ENCODE results near the gene SMAD4. TPM values are rescaled to one million over a fixed set of nuclear protein-coding genes. Genes with fewer than 3 reads are reported as not detected.

SMAD4 gene
- total and polyA plus RNA-seq, 2 of the 13 experiments (the other 11 are each of a cell fraction or from before 2014, with no cell fraction given): 70.2 to 72.0 TPM

GRCh38 chr18:51030537-51031258, 685 bp downstream of the SMAD4 start (continued):
- TF ChIP-seq ZKSCAN5 (CRISPR knock-in tag; IDR thresholded peaks at IDR 0.05): no peak
- no peak for TF ChIP-seq SNAI1 (CRISPR knock-in tag; IDR thresholded peaks at IDR 0.05; ENCODE audit: borderline replicate concordance)
- TF ChIP-seq SSRP1 (CRISPR knock-in tag; IDR thresholded peaks at IDR 0.05): no peak
- TF ChIP-seq, protein P1, sequence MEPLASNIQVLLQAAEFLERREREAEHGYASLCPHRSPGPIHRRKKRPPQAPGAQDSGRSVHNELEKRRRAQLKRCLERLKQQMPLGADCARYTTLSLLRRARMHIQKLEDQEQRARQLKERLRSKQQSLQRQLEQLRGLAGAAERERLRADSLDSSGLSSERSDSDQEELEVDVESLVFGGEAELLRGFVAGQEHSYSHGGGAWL (CRISPR knock-in tag; IDR thresholded peaks at IDR 0.05): no peak
- TF ChIP-seq PRMT3 (CRISPR knock-in tag; IDR thresholded peaks at IDR 0.05; ENCODE audit: borderline replicate concordance, low read depth): 0 out of 2 replicates have a peak, but pooled peaks have one; percentile 0
- no peak for TF ChIP-seq SIN3B (IDR thresholded peaks at IDR 0.05; ENCODE audit: low read length)
- TF ChIP-seq ZNF350 (CRISPR knock-in tag; IDR thresholded peaks at IDR 0.05; ENCODE audit: borderline replicate concordance, low read depth): no peak
- TF ChIP-seq TMF1 (CRISPR knock-in tag; IDR thresholded peaks at IDR 0.05; ENCODE audit: low read depth): no peak
- TF ChIP-seq TCF7L2 (IDR thresholded peaks at IDR 0.05; ENCODE audit: low read depth, low read length): no peak
- TF ChIP-seq PHF5A (CRISPR knock-in tag; IDR thresholded peaks at IDR 0.05; ENCODE audit: low read depth, unreplicated experiment): no peak
- peak; percentile 8; the same call in 1 of the 2 replicates for TF ChIP-seq HDAC1 (CRISPR knock-in tag; IDR thresholded peaks at IDR 0.05)
- TF ChIP-seq, protein P2, sequence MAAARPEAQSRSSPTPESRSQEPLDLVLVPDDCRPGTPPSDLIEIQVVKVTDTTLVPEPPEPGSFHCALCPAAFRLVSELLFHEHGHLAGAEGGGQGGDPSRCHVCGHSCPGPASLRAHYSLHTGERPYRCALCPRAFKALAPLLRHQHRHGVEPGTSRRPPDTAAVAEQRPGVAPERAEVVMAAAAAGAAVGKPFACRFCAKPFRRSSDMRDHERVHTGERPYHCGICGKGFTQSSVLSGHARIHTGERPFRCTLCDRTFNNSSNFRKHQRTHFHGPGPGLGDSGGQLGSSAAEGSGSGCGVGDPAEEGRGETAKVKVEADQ (CRISPR knock-in tag; IDR thresholded peaks at IDR 0.05; ENCODE audit: borderline replicate concordance): no peak
- TF ChIP-seq GPBP1L1 (CRISPR knock-in tag; IDR thresholded peaks at IDR 0.05): no peak
- TF ChIP-seq CAMTA2 (CRISPR knock-in tag; IDR thresholded peaks at IDR 0.05; ENCODE audit: borderline replicate concordance): no peak
- no peak for TF ChIP-seq WIZ (CRISPR knock-in tag; IDR thresholded peaks at IDR 0.05)
- no peak for TF ChIP-seq JDP2 (CRISPR knock-in tag; IDR thresholded peaks at IDR 0.05; ENCODE audit: borderline replicate concordance)
- 0 out of 2 replicates have a peak, but pooled peaks have one; percentile 13 for TF ChIP-seq NKX3-1 (CRISPR knock-in tag; IDR thresholded peaks at IDR 0.05)
- TF ChIP-seq HHEX (CRISPR knock-in tag; IDR thresholded peaks at IDR 0.05): no peak
- TF ChIP-seq ZNF841 (CRISPR knock-in tag; IDR thresholded peaks at IDR 0.05; ENCODE audit: borderline replicate concordance): 0 out of 2 replicates have a peak, but pooled peaks have one; percentile 1
- TF ChIP-seq ATF2 (CRISPR knock-in tag; IDR thresholded peaks at IDR 0.05): no peak
- TF ChIP-seq, protein P3, sequence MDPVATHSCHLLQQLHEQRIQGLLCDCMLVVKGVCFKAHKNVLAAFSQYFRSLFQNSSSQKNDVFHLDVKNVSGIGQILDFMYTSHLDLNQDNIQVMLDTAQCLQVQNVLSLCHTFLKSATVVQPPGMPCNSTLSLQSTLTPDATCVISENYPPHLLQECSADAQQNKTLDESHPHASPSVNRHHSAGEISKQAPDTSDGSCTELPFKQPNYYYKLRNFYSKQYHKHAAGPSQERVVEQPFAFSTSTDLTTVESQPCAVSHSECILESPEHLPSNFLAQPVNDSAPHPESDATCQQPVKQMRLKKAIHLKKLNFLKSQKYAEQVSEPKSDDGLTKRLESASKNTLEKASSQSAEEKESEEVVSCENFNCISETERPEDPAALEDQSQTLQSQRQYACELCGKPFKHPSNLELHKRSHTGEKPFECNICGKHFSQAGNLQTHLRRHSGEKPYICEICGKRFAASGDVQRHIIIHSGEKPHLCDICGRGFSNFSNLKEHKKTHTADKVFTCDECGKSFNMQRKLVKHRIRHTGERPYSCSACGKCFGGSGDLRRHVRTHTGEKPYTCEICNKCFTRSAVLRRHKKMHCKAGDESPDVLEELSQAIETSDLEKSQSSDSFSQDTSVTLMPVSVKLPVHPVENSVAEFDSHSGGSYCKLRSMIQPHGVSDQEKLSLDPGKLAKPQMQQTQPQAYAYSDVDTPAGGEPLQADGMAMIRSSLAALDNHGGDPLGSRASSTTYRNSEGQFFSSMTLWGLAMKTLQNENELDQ (CRISPR knock-in tag; IDR thresholded peaks at IDR 0.05; ENCODE audit: borderline replicate concordance): no peak
- TF ChIP-seq CBX5 (CRISPR knock-in tag; IDR thresholded peaks at IDR 0.05; ENCODE audit: borderline replicate concordance): no peak
- TF ChIP-seq GTF2F1 (IDR thresholded peaks at IDR 0.05; ENCODE audit: low read length): no peak
- TF ChIP-seq HIVEP1 (CRISPR knock-in tag; IDR thresholded peaks at IDR 0.05): no peak
